ENCODE measurements around the gene PLAGL1.
"Not testable (repeated sequence)": the region's sequence is repeated elsewhere in the genome, so short reads cannot be mapped to it uniquely, and the experiment has no call there.

PLAGL1 gene

DNA sequence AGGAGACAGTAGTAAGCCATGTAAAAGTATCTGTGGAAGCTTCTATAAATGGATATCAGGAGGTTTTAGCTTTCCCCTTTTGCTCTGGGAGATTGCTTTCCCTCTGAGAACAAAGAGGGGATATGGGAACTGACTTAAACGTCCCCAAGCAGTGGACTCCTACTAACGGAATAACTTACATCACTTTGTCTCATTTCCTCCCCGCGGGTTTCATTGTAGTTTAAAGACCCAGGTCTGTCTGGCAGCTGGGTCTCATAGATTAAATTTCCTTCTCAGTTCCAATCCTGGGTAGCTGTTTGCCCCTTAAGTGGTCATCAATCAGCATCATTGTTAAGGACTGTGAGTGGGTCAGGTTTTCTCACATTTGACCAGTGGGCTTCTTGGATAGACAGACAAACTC lies 68.7 kb downstream of the PLAGL1 start:
- no peaks in the 10 kb centered on the region for H3K9me3 Mint-ChIP-seq
- DNase-seq (ENCODE audit: low spot score in 2 of 2): no peak
- peaks cover 14% of the 10 kb centered on the region for H3K4me1 Mint-ChIP-seq
- H3K27ac Mint-ChIP-seq (ENCODE audit: low read depth): no peak overlapping the region
- peaks cover 3% of the 10 kb centered on the region for H3K36me3 Mint-ChIP-seq (ENCODE audit: insufficient read depth)
- no peak for ATAC-seq (replicated peaks; ENCODE audit: extremely low read depth, poor library complexity, severe bottlenecking)
- H3K27me3 Mint-ChIP-seq: peaks cover 4% of the 10 kb centered on the region
- no peak overlapping the region for H3K4me3 Mint-ChIP-seq

- H3K4me3 Mint-ChIP-seq: no peak overlapping the region
- peaks cover 21% of the 10 kb centered on the region for H3K27me3 Mint-ChIP-seq
- H3K36me3 Mint-ChIP-seq (ENCODE audit: insufficient read depth): peaks cover 3% of the 10 kb centered on the region
- no peak for ATAC-seq (replicated peaks; ENCODE audit: extremely low read depth, poor library complexity, severe bottlenecking)
- H3K9me3 Mint-ChIP-seq: no peaks in the 10 kb centered on the region
- no peak overlapping the region for H3K27ac Mint-ChIP-seq (ENCODE audit: low read depth)
- DNase-seq (ENCODE audit: low spot score in 2 of 2): no peak
- H3K4me1 Mint-ChIP-seq: peaks cover 14% of the 10 kb centered on the region
Measured at GRCh38 chr6:143937668-143937970, 70.4 kb downstream of the PLAGL1 start.

DNA sequence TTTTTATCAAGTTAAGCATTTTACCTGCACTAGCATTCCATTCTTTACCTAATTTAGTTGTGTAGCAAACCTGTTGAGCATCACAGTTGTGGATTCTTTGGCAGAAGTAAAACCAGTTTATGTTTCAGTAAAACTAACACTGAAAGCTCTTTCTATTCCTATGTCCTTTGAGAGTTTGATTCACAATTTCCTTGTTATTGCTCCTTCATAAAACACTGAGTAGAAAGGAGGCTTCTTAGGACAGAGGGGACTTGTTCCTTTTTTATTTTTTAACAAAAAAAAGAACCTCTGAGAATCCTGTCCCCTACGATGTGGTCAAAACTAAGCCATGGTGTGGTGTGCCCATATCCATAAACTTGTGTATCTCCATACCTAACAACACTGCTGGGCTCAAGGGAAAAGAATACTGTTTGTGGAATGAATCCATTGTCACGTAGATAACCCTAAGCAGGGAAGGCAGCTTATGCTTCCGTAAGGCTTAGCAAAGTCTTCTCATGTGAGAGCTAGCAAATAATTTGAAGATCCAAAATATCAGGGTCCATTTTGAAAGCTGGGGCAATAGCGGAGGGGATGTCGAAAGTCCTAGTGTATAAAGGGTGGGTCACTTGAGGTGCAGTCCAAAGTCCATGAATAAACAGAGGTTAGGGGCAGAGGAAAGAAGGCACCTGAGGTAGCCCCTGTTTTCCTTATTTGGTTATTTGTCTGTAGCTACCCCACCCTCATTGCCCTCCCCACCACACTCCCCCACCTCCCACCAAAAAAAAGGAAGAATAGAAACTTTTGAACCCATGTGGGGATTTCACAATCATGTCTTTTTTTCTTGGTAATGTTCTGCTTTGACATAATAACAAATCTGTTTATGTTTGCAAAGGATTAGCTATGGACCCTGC lies 71.0 kb downstream of the PLAGL1 start:
- no peak for ATAC-seq (replicated peaks; ENCODE audit: extremely low read depth, poor library complexity, severe bottlenecking)
- Mint-ChIP-seq H3K4me3 (no peak overlapping the region), H3K9me3 (no peaks in the 10 kb centered on the region), H3K4me1 (peaks cover 9% of the 10 kb centered on the region), H3K27me3 (peaks cover 27% of the 10 kb centered on the region), H3K36me3 (ENCODE audit: insufficient read depth) (peaks cover 2% of the 10 kb centered on the region), H3K27ac (ENCODE audit: low read depth) (no peak overlapping the region)
- no peak for DNase-seq (ENCODE audit: low spot score in 2 of 2)

DNA sequence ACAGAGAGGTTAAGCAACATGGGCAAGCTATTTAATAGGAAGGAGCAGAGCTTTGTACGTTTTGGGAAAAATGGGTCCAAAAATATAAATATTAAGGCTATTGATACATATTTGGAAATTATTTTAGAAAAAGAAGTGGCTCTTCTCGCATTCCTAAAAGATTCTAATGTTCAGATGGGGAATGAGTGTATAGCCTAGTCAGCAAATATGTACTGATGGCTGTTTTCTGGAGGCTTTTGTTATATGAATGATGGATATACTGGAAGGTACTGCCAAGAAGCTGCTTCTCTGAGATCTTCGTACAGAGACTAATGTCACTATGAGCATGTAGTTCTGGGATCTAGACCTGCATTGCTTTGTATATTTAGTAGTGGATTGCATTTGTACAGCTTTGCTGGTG lies 71.7 kb downstream of the PLAGL1 start:
- Mint-ChIP-seq H3K27me3 (peaks cover 28% of the 10 kb centered on the region), H3K4me3 (no peak overlapping the region), H3K9me3 (no peaks in the 10 kb centered on the region), H3K27ac (ENCODE audit: low read depth) (no peak overlapping the region), H3K36me3 (ENCODE audit: insufficient read depth) (peaks cover 2% of the 10 kb centered on the region), H3K4me1 (peaks cover 5% of the 10 kb centered on the region)
- no peak for ATAC-seq (replicated peaks; ENCODE audit: extremely low read depth, poor library complexity, severe bottlenecking)
- no peak for DNase-seq (ENCODE audit: low spot score in 2 of 2)

DNA sequence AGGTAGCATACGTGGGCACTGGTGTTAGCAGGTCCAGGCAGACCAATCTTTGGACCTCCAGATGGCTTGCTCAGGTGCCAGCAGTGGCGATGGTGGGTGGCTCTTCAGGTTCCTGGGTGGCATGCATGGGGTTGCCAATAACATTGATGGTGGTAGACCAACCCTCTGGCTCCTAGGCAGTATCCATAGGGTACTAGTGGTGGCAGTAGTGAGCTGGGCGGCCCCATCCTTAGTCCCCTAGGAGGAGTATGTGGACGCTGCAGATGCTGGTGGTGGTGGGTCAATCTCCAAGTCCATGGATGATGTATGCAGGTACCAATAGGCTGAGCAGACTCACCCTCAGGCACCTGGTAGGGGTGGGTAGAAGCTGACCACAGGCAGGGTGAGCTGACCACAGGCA lies 73.2 kb downstream of the PLAGL1 start:
- Mint-ChIP-seq H3K27me3 (peaks cover 34% of the 10 kb centered on the region), H3K4me3 (no peak overlapping the region), H3K36me3 (ENCODE audit: insufficient read depth) (no peaks in the 10 kb centered on the region), H3K4me1 (peaks cover 2% of the 10 kb centered on the region), H3K9me3 (no peaks in the 10 kb centered on the region), H3K27ac (ENCODE audit: low read depth) (no peak overlapping the region)
- ATAC-seq (replicated peaks; ENCODE audit: extremely low read depth, poor library complexity, severe bottlenecking) (no peak), DNase-seq (ENCODE audit: low spot score in 2 of 2) (no peak)

- no peak overlapping the region for H3K27ac Mint-ChIP-seq (ENCODE audit: low read depth)
- H3K4me3 Mint-ChIP-seq: no peak overlapping the region
- DNase-seq (ENCODE audit: low spot score in 2 of 2) (no peak), ATAC-seq (replicated peaks; ENCODE audit: extremely low read depth, poor library complexity, severe bottlenecking) (no peak)
- H3K27me3 Mint-ChIP-seq: peaks cover 40% of the 10 kb centered on the region
- H3K36me3 Mint-ChIP-seq (ENCODE audit: insufficient read depth): no peaks in the 10 kb centered on the region
- H3K4me1 Mint-ChIP-seq: no peaks in the 10 kb centered on the region
- no peaks in the 10 kb centered on the region for H3K9me3 Mint-ChIP-seq
Measured at GRCh38 chr6:143934331-143934730, 73.7 kb downstream of the PLAGL1 start.

- peaks cover 47% of the 10 kb centered on the region for H3K27me3 Mint-ChIP-seq
- no peak for ATAC-seq (replicated peaks; ENCODE audit: extremely low read depth, poor library complexity, severe bottlenecking)
- no peaks in the 10 kb centered on the region for H3K36me3 Mint-ChIP-seq (ENCODE audit: insufficient read depth)
- H3K4me3 Mint-ChIP-seq: no peak overlapping the region
- no peak overlapping the region for H3K27ac Mint-ChIP-seq (ENCODE audit: low read depth)
- H3K9me3 Mint-ChIP-seq: no peaks in the 10 kb centered on the region
- H3K4me1 Mint-ChIP-seq: no peaks in the 10 kb centered on the region
- no peak for DNase-seq (ENCODE audit: low spot score in 2 of 2)
Measured at GRCh38 chr6:143929975-143930374, 78.1 kb downstream of the PLAGL1 start.

- H3K27me3 Mint-ChIP-seq: peaks cover 38% of the 10 kb centered on the region
- no peak for DNase-seq (ENCODE audit: low spot score in 2 of 2)
- H3K4me3 Mint-ChIP-seq: no peak overlapping the region
- no peaks in the 10 kb centered on the region for H3K9me3 Mint-ChIP-seq
- ATAC-seq (replicated peaks; ENCODE audit: extremely low read depth, poor library complexity, severe bottlenecking): no peak
- H3K4me1 Mint-ChIP-seq: no peaks in the 10 kb centered on the region
- no peak overlapping the region for H3K27ac Mint-ChIP-seq (ENCODE audit: low read depth)
- H3K36me3 Mint-ChIP-seq (ENCODE audit: insufficient read depth): no peaks in the 10 kb centered on the region
Measured at GRCh38 chr6:143928853-143929252, 79.2 kb downstream of the PLAGL1 start.

- H3K4me3 Mint-ChIP-seq; ATAC-seq (replicated peaks; ENCODE audit: extremely low read depth, poor library complexity, severe bottlenecking); H3K27me3 Mint-ChIP-seq; H3K36me3 Mint-ChIP-seq (ENCODE audit: insufficient read depth); H3K27ac Mint-ChIP-seq (ENCODE audit: low read depth); DNase-seq (ENCODE audit: low spot score in 2 of 2); H3K4me1 Mint-ChIP-seq: not testable (repeated sequence)
- H3K9me3 Mint-ChIP-seq: peaks cover 15% of the 10 kb centered on the region
Measured at GRCh38 chr6:143917026-143917425, 91.0 kb downstream of the PLAGL1 start.

- DNase-seq (ENCODE audit: low spot score in 2 of 2): no peak
- no peak overlapping the region for H3K27ac Mint-ChIP-seq (ENCODE audit: low read depth)
- ATAC-seq (replicated peaks; ENCODE audit: extremely low read depth, poor library complexity, severe bottlenecking): no peak
- H3K36me3 Mint-ChIP-seq (ENCODE audit: insufficient read depth): no peaks in the 10 kb centered on the region
- H3K4me1 Mint-ChIP-seq: no peaks in the 10 kb centered on the region
- H3K4me3 Mint-ChIP-seq: no peak overlapping the region
- H3K27me3 Mint-ChIP-seq: no peaks in the 10 kb centered on the region
- peaks cover 29% of the 10 kb centered on the region for H3K9me3 Mint-ChIP-seq
Measured at GRCh38 chr6:143912671-143913070, 95.4 kb downstream of the PLAGL1 start.

DNA sequence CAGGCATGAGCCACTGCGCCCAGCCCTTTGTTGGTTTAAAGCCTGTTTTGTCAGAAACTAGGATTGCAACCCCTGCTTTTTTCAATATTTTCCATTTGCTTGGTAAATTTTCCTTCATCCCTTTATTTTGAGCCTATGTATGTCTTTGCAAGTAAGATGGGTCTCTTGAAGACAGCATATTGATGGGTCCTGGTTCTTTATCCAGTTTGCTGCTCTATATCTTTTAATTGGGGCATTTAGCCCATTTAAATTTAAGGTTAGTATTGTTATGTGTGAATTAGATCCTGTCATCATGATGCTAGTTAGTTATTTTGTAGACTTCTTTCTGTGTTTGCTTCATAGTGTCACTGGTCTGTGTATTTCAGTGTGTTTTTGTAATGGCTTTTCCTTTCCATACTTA lies 97.0 kb downstream of the PLAGL1 start:
- H3K4me1 Mint-ChIP-seq: no peaks in the 10 kb centered on the region
- H3K4me3 Mint-ChIP-seq: no peak overlapping the region
- no peaks in the 10 kb centered on the region for H3K36me3 Mint-ChIP-seq (ENCODE audit: insufficient read depth)
- no peaks in the 10 kb centered on the region for H3K27me3 Mint-ChIP-seq
- peaks cover 29% of the 10 kb centered on the region for H3K9me3 Mint-ChIP-seq
- no peak overlapping the region for H3K27ac Mint-ChIP-seq (ENCODE audit: low read depth)
- no peak for DNase-seq (ENCODE audit: low spot score in 2 of 2)
- ATAC-seq (replicated peaks; ENCODE audit: extremely low read depth, poor library complexity, severe bottlenecking): no peak

- H3K27ac Mint-ChIP-seq (ENCODE audit: low read depth): no peak overlapping the region
- H3K36me3 Mint-ChIP-seq (ENCODE audit: insufficient read depth): no peaks in the 10 kb centered on the region
Measured at GRCh38 chr6:143902827-143903226, 105.2 kb downstream of the PLAGL1 start.

GRCh38 chr6:143901885-143902750 lies 105.9 kb downstream of the PLAGL1 start:
- Mint-ChIP-seq H3K36me3 (ENCODE audit: insufficient read depth) (no peaks in the 10 kb centered on the region), H3K9me3 (no peaks in the 10 kb centered on the region), H3K4me3 (no peak overlapping the region), H3K4me1 (no peaks in the 10 kb centered on the region), H3K27ac (ENCODE audit: low read depth) (no peak overlapping the region), H3K27me3 (no peaks in the 10 kb centered on the region)
- DNase-seq (ENCODE audit: low spot score in 2 of 2) (no peak), ATAC-seq (replicated peaks; ENCODE audit: extremely low read depth, poor library complexity, severe bottlenecking) (no peak)

More at GRCh38 chr6:143902827-143903226, 105.2 kb downstream of the PLAGL1 start:
- no peak for ATAC-seq (replicated peaks; ENCODE audit: extremely low read depth, poor library complexity, severe bottlenecking)
- Mint-ChIP-seq H3K4me1 (no peaks in the 10 kb centered on the region), H3K27me3 (no peaks in the 10 kb centered on the region), H3K4me3 (no peak overlapping the region), H3K9me3 (no peaks in the 10 kb centered on the region)
- DNase-seq (ENCODE audit: low spot score in 2 of 2): no peak

All from central memory CD8-positive, alpha-beta T cell (primary cell).